ENCODE measurements around the gene GRM7.

Gene GRM7

DNA sequence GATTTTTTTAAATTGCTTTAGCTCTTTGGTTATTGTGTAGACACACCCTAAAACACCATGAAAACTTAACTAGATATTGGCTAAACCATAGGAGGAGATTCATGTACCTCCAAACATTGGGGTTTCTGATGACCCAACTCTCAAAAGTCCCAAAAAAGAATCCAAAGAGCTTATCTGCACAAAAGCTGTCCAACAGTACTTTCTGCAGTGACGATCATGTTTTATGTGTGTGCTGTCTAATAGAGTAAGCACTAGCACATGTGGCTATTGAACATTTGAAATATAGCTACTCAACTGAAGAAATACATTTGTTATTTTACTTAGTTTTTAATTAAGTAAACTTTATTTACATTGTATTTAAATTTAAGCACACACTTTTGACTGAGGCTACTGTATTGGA, 822.5 kb downstream of the GRM7 start:
- Histone ChIP-seq H4K91ac (ENCODE audit: low read depth, low read length) (no peak overlapping the region), H2BK12ac (ENCODE audit: low read length) (no peak overlapping the region), H2AK5ac (ENCODE audit: low read length) (no peak overlapping the region), H3K23ac (ENCODE audit: low read length) (no peak overlapping the region), H2AFZ (ENCODE audit: insufficient read depth, low read length, poor library complexity) (no peak overlapping the region), H3K18ac (ENCODE audit: low read length) (no peak overlapping the region), H3K9me3 (ENCODE audit: insufficient read depth, low read depth, low read length) (peaks cover 1% of the 10 kb centered on the region), H3K4me3 (ENCODE audit: low read depth, low read length) (no peak overlapping the region), H3K36me3 (ENCODE audit: control insufficient read depth in 1 of 2, insufficient read depth in 2 of 2, low read length in 2 of 2) (no peaks in the 10 kb centered on the region), H3K9ac (ENCODE audit: low read length) (no peak overlapping the region), H2BK5ac (ENCODE audit: low read depth, low read length, poor library complexity) (no peak overlapping the region), H3K79me1 (ENCODE audit: low read length) (no peaks in the 10 kb centered on the region), H4K8ac (ENCODE audit: low read depth, low read length) (no peak overlapping the region), H3K4ac (ENCODE audit: low read depth, low read length) (no peak overlapping the region), H3K4me1 (ENCODE audit: control insufficient read depth in 1 of 2, insufficient read depth in 2 of 2, low read length in 2 of 2) (no peaks in the 10 kb centered on the region), H3K79me2 (ENCODE audit: control insufficient read depth, insufficient read depth, low read length, poor library complexity) (no peaks in the 10 kb centered on the region), H3K27me3 (ENCODE audit: insufficient read depth, low read length) (no peaks in the 10 kb centered on the region), H4K12ac (ENCODE audit: low read depth, low read length) (no peak overlapping the region), H3K27ac (ENCODE audit: low read depth, low read length) (no peak overlapping the region), H3K4me2 (ENCODE audit: low read length) (no peak overlapping the region), H2BK120ac (ENCODE audit: insufficient read depth, low read length, poor library complexity) (no peak overlapping the region), H3K14ac (ENCODE audit: low read length) (no peak overlapping the region)
- no CpG with 5 or more reads among the region's 1 CpG for WGBS (ENCODE audit: extremely low coverage, insufficient coverage, insufficient read length)
- DNase-seq: no peak

DNA sequence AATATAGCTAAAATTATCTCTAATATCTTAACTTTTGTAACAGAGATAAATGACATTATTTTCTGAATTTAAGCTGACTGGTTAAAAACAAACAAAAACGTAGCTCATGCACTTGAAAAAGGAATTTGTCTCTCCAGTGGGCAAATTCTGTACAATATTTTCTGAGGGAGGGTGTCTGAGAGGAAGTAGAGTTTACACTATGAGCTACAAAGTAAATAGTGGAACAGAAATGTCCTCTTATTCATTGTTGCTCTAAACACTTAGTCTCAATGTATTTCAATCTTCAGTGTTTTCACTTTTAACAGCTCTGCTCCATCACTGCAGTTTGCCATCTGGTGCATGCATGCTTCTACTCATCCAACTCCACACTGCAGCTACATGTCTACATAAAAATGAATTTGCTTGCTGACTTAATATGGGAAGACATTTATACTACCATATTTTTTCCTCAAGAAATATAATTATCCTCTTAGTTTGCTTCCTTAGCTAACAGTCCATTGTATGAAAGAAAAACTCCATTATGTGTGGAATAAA, 823.3 kb downstream of the GRM7 start:
- Histone ChIP-seq H3K23ac (ENCODE audit: low read length) (no peak overlapping the region), H2BK5ac (ENCODE audit: low read depth, low read length, poor library complexity) (no peak overlapping the region), H4K12ac (ENCODE audit: low read depth, low read length) (no peak overlapping the region), H2BK12ac (ENCODE audit: low read length) (no peak overlapping the region), H4K8ac (ENCODE audit: low read depth, low read length) (no peak overlapping the region), H3K4me3 (ENCODE audit: low read depth, low read length) (no peak overlapping the region), H3K9ac (ENCODE audit: low read length) (no peak overlapping the region), H3K27ac (ENCODE audit: low read depth, low read length) (no peak overlapping the region), H2BK120ac (ENCODE audit: insufficient read depth, low read length, poor library complexity) (no peak overlapping the region), H3K27me3 (ENCODE audit: insufficient read depth, low read length) (no peaks in the 10 kb centered on the region), H3K4ac (ENCODE audit: low read depth, low read length) (no peak overlapping the region), H2AFZ (ENCODE audit: insufficient read depth, low read length, poor library complexity) (no peak overlapping the region), H3K4me1 (ENCODE audit: control insufficient read depth in 1 of 2, insufficient read depth in 2 of 2, low read length in 2 of 2) (no peaks in the 10 kb centered on the region), H3K79me2 (ENCODE audit: control insufficient read depth, insufficient read depth, low read length, poor library complexity) (no peaks in the 10 kb centered on the region), H3K36me3 (ENCODE audit: control insufficient read depth in 1 of 2, insufficient read depth in 2 of 2, low read length in 2 of 2) (no peaks in the 10 kb centered on the region), H3K79me1 (ENCODE audit: low read length) (no peaks in the 10 kb centered on the region), H2AK5ac (ENCODE audit: low read length) (no peak overlapping the region), H3K4me2 (ENCODE audit: low read length) (no peak overlapping the region), H3K18ac (ENCODE audit: low read length) (no peak overlapping the region), H3K9me3 (ENCODE audit: insufficient read depth, low read depth, low read length) (peaks cover 1% of the 10 kb centered on the region), H3K14ac (ENCODE audit: low read length) (no peak overlapping the region), H4K91ac (ENCODE audit: low read depth, low read length) (no peak overlapping the region)
- no CpG with 5 or more reads among the region's 1 CpG for WGBS (ENCODE audit: extremely low coverage, insufficient coverage, insufficient read length)
- no peak for DNase-seq

DNA sequence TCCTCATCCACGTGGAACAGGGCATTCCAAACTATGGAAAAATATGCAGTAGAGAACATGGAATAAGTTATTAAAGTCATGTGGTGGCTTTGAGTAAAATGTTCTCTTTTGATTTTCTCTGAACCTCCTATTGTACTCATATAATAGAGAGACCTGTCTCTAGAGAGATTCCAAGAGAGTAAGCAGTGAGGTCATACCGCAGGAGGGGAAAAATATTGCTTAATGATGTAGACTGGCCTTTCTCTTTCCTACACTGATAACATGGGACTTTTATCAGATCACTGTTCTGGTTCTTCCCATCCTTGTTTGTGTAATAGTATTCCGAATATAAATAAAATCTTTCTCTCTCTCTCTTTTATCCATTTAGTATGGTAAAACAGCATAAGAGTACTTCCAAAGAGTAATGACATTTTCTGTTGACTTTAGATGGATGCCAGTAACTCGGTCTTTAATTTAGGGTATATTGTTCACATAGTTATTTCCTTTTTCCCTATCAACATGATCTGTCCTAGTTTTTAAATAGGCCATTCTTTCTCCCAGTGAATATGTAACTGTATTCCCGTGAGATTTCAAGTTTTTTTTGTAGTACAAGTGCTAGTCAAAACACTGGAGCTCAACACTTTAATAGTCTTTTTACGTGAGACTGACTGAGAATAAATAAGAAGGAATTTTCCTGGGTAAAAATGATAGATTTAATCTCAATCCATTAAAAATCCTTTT, 826.7 kb downstream of the GRM7 start:
- Histone ChIP-seq H3K36me3 (ENCODE audit: control insufficient read depth in 1 of 2, insufficient read depth in 2 of 2, low read length in 2 of 2) (no peaks in the 10 kb centered on the region), H3K14ac (ENCODE audit: low read length) (no peak overlapping the region), H3K4me3 (ENCODE audit: low read depth, low read length) (no peak overlapping the region), H3K79me2 (ENCODE audit: control insufficient read depth, insufficient read depth, low read length, poor library complexity) (no peaks in the 10 kb centered on the region), H2AK5ac (ENCODE audit: low read length) (no peak overlapping the region), H3K23ac (ENCODE audit: low read length) (no peak overlapping the region), H3K4me2 (ENCODE audit: low read length) (no peak overlapping the region), H3K9ac (ENCODE audit: low read length) (no peak overlapping the region), H4K91ac (ENCODE audit: low read depth, low read length) (no peak overlapping the region), H4K12ac (ENCODE audit: low read depth, low read length) (no peak overlapping the region), H4K8ac (ENCODE audit: low read depth, low read length) (no peak overlapping the region), H3K27me3 (ENCODE audit: insufficient read depth, low read length) (no peaks in the 10 kb centered on the region), H3K27ac (ENCODE audit: low read depth, low read length) (no peak overlapping the region), H3K18ac (ENCODE audit: low read length) (no peak overlapping the region), H2AFZ (ENCODE audit: insufficient read depth, low read length, poor library complexity) (no peak overlapping the region), H3K79me1 (ENCODE audit: low read length) (no peaks in the 10 kb centered on the region), H3K4me1 (ENCODE audit: control insufficient read depth in 1 of 2, insufficient read depth in 2 of 2, low read length in 2 of 2) (no peaks in the 10 kb centered on the region), H2BK120ac (ENCODE audit: insufficient read depth, low read length, poor library complexity) (no peak overlapping the region), H2BK12ac (ENCODE audit: low read length) (no peak overlapping the region), H3K9me3 (ENCODE audit: insufficient read depth, low read depth, low read length) (no peaks in the 10 kb centered on the region), H2BK5ac (ENCODE audit: low read depth, low read length, poor library complexity) (no peak overlapping the region), H3K4ac (ENCODE audit: low read depth, low read length) (no peak overlapping the region)
- no CpG with 5 or more reads among the region's 6 CpGs for WGBS (ENCODE audit: extremely low coverage, insufficient coverage, insufficient read length)
- no peak for DNase-seq

DNA sequence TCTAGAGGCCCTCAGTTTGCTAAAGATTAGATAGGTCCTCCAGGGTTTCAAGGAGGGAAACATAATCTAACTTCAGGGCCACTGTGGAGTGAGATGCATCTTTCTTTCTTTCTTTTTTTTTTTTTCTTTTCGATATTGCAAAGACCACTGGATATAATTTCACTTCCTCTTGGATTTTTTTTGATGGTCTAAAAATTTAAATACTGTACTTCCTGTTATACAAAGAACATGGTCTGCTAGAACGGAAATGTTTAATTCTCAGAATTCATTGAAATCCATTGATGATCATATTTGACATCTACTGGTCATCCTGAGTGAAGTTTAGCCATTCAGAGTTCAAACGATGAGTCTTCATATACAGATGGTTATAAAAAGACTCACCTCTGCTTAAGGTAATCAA, 832.0 kb downstream of the GRM7 start:
- Histone ChIP-seq H4K12ac (ENCODE audit: low read depth, low read length) (no peak overlapping the region), H4K91ac (ENCODE audit: low read depth, low read length) (no peak overlapping the region), H3K79me2 (ENCODE audit: control insufficient read depth, insufficient read depth, low read length, poor library complexity) (no peaks in the 10 kb centered on the region), H3K14ac (ENCODE audit: low read length) (no peak overlapping the region), H2AFZ (ENCODE audit: insufficient read depth, low read length, poor library complexity) (no peak overlapping the region), H3K9me3 (ENCODE audit: insufficient read depth, low read depth, low read length) (no peaks in the 10 kb centered on the region), H4K8ac (ENCODE audit: low read depth, low read length) (no peak overlapping the region), H3K27me3 (ENCODE audit: insufficient read depth, low read length) (no peaks in the 10 kb centered on the region), H3K4me2 (ENCODE audit: low read length) (no peak overlapping the region), H3K4ac (ENCODE audit: low read depth, low read length) (no peak overlapping the region), H2BK120ac (ENCODE audit: insufficient read depth, low read length, poor library complexity) (no peak overlapping the region), H2BK12ac (ENCODE audit: low read length) (no peak overlapping the region), H3K18ac (ENCODE audit: low read length) (no peak overlapping the region), H3K27ac (ENCODE audit: low read depth, low read length) (no peak overlapping the region), H3K23ac (ENCODE audit: low read length) (no peak overlapping the region), H3K9ac (ENCODE audit: low read length) (no peak overlapping the region), H3K79me1 (ENCODE audit: low read length) (no peaks in the 10 kb centered on the region), H2AK5ac (ENCODE audit: low read length) (no peak overlapping the region), H3K4me1 (ENCODE audit: control insufficient read depth in 1 of 2, insufficient read depth in 2 of 2, low read length in 2 of 2) (no peaks in the 10 kb centered on the region), H2BK5ac (ENCODE audit: low read depth, low read length, poor library complexity) (no peak overlapping the region), H3K36me3 (ENCODE audit: control insufficient read depth in 1 of 2, insufficient read depth in 2 of 2, low read length in 2 of 2) (no peaks in the 10 kb centered on the region), H3K4me3 (ENCODE audit: low read depth, low read length) (no peak overlapping the region)
- WGBS (ENCODE audit: extremely low coverage, insufficient coverage, insufficient read length): no CpG with 5 or more reads among the region's 3 CpGs
- no peak for DNase-seq
